ENCODE measurements around the gene NSUN3. TPM values are rescaled to one million over a fixed set of nuclear protein-coding genes. Genes with fewer than 3 reads are reported as not detected.
"Not testable (repeated sequence)": the region's sequence is repeated elsewhere in the genome, so short reads cannot be mapped to it uniquely, and the experiment has no call there.

Gene NSUN3
- total RNA-seq, 1 donor from 2014 or later, result 14.6 TPM

GRCh38 chr3:94066506-94067500 lies 3.9 kb downstream of the NSUN3 start:
- DNase-seq (ENCODE audit: low read depth), result no peak

GRCh38 chr3:94069194-94069813 lies 6.4 kb downstream of the NSUN3 start:
- peak; percentile 47 for DNase-seq (ENCODE audit: low read depth)

GRCh38 chr3:94070341-94070911 lies 7.6 kb downstream of the NSUN3 start:
- DNase-seq (ENCODE audit: low read depth), result peak; percentile 25

- DNase-seq (ENCODE audit: low read depth), result no peak
Measured at GRCh38 chr3:94071713-94072284, 8.9 kb downstream of the NSUN3 start.

- peak; percentile 39 for DNase-seq (ENCODE audit: low read depth)
Measured at GRCh38 chr3:94076055-94076454, 13.2 kb downstream of the NSUN3 start.

- DNase-seq (ENCODE audit: low read depth), result not testable (repeated sequence)
Measured at GRCh38 chr3:94080552-94080951, 17.7 kb downstream of the NSUN3 start.

GRCh38 chr3:94081884-94082283 lies 19.0 kb downstream of the NSUN3 start:
- DNase-seq (ENCODE audit: low read depth), result no peak

- DNase-seq (ENCODE audit: low read depth), result peak; percentile 71
Measured at GRCh38 chr3:94082391-94082937, 19.6 kb downstream of the NSUN3 start.

- DNase-seq (ENCODE audit: low read depth), result no peak
Measured at GRCh38 chr3:94083261-94083660, 20.4 kb downstream of the NSUN3 start.

- no peak for DNase-seq (ENCODE audit: low read depth)
Measured at GRCh38 chr3:94089126-94089525, 26.3 kb downstream of the NSUN3 start.

GRCh38 chr3:94092086-94092485 lies 29.2 kb downstream of the NSUN3 start:
- DNase-seq (ENCODE audit: low read depth), result no peak

- DNase-seq (ENCODE audit: low read depth), result no peak
Measured at GRCh38 chr3:94093151-94093550, 30.3 kb downstream of the NSUN3 start.

GRCh38 chr3:94095111-94095510 lies 32.2 kb downstream of the NSUN3 start:
- DNase-seq (ENCODE audit: low read depth), result no peak

- DNase-seq (ENCODE audit: low read depth), result peak; percentile 67
Measured at GRCh38 chr3:94098452-94098851, 35.6 kb downstream of the NSUN3 start.

- DNase-seq (ENCODE audit: low read depth), result no peak
Measured at GRCh38 chr3:94099311-94099710, 36.5 kb downstream of the NSUN3 start.

- DNase-seq (ENCODE audit: low read depth), result peak; percentile 29
Measured at GRCh38 chr3:94101860-94102259, 39.0 kb downstream of the NSUN3 start.

GRCh38 chr3:94106268-94106667 lies 43.4 kb downstream of the NSUN3 start:
- no peak for DNase-seq (ENCODE audit: low read depth)

GRCh38 chr3:94110232-94110631 lies 47.4 kb downstream of the NSUN3 start:
- DNase-seq (ENCODE audit: low read depth), result not testable (repeated sequence)

- DNase-seq (ENCODE audit: low read depth), result no peak
Measured at GRCh38 chr3:94110854-94111253, 48.0 kb downstream of the NSUN3 start.

- DNase-seq (ENCODE audit: low read depth), result no peak
Measured at GRCh38 chr3:94114666-94115065, 51.8 kb downstream of the NSUN3 start.

GRCh38 chr3:94115482-94115881 lies 52.6 kb downstream of the NSUN3 start:
- DNase-seq (ENCODE audit: low read depth), result peak; percentile 34

GRCh38 chr3:94117729-94118128 lies 54.9 kb downstream of the NSUN3 start:
- no peak for DNase-seq (ENCODE audit: low read depth)
